HG03025 (cell line): Measurements from ENCODE around the gene MEPE.
A peak's percentile ranks its signal among the peaks of the same experiment; 100 is the strongest.

ENCODE experiments used
- ATAC-seq: cut with Tn5 transposase; IDR thresholded peaks from one replicate; pipeline ENCODE4 v1.9.1; 2021; ENCODE audit warnings: mild to moderate bottlenecking, moderate library complexity; ENCODE audit not compliant: unreplicated experiment, low FRiP score

The MEPE gene

DNA sequence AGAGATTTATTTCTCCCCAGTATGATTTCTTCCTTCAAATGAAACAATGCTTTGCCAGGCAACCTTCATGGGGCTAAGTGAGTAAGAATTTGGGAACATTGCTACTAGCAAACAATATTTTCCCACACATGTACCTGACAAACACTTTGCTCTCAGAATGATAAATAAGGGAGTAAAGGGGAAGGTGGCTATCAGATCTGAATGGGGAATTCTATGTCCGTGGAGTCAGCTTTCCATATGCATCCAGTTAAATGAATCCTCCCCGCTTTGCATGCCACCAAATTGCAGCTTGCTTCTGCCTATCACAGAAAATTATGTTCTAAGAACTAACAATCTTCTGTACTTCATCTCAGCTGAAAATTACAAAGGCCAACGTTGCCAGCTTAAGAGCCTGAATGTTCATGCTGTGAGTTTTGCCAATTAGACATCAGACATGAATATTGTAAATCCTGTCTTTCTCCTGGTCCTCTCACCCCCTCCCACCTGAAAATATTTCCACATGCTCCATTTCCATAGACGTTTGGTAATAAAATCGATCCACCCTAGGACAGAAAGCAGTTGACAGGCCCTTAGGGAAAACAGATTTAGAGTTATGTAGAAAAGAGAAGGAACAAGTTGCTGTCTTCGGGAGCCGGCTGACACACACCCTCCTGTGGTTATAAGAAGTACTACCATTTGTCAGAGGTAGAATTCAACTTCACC, 6.3 kb downstream of the MEPE start:
- no peak for ATAC-seq

DNA sequence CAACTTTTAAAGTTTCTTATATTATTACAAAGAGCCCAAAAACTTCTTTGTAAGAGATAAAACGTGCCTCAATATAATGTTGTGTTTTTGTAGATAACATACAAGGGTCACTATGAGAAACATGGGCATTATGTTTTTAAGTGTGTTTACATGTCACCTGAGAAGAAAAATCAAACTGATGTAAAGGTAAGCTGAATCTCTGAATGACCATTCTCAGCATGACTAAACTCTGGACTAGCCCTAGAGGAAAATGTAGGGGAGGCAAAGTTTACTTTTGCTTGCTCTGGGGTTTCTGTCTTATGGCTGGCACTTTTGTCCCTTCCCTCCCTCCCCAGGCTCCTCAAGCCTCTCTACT, 6.8 kb downstream of the MEPE start:
- no peak for ATAC-seq

DNA sequence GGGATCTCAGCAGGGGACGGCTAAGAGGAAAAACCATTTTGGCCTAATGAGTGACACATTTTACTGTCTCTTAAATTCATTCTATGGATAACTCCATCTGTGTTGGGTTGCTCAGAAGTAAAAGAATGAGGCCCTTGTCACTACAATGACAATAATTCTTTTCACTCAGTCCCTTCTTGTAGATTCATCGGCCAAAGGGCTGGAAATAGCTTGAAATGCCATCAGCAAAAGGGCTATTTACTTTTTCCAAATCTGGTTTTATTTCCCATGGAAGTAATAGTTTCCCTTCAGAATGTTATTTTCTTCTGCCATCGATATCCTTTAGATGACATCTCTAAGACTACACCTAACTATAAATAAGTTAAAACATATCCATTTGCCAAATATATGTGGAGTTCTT, 7.4 kb downstream of the MEPE start:
- no peak for ATAC-seq

DNA sequence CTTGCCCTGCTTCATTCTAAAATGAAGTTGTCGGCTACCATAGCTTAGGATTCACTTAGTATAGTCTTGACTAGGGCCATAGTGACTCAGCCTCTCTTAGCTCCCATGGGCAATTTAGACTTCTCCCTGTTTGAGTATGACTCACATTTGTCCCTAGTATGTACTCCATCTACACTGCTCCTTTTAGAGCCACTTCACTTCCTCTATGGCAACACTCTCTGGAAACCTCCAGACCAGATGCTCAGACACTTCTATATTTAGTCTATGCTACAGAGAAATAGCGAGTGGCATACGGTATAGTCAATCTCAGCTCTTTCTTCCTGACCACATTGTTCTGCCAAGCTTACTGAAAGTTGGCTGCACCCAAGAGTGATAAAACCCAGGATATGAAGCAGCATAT, 11.2 kb downstream of the MEPE start:
- no peak for ATAC-seq

DNA sequence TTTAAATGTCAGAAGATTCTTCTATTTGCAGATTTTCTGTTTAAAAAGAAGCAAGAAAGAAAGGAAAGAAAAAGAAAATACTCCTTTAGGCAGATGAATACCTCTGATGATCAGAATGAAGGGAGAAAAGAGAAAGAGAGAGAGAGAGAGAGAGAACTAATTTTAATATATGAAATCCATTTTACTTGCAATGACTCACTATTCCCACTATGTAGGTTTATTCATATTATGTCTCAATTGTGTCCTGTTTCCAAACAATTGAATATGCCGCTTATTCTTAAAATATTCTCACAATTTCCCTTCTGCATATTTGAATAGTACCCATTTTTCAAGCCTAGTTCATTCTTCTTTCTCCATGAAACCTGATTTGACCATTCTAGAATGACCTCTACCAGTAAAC, 11.7 kb downstream of the MEPE start:
- ATAC-seq: no peak

DNA sequence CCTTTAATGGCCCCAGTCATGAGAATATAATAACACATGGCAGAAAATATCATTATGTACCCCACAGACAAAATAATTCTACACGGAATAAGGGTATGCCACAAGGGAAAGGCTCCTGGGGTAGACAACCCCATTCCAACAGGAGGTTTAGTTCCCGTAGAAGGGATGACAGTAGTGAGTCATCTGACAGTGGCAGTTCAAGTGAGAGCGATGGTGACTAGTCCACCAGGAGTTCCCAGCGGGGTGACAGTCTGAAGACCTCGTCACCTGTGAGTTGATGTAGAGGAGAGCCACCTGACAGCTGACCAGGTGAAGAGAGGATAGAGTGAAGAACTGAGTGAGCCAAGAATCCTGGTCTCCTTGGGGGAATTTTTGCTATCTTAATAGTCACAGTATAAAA, 13.5 kb downstream of the MEPE start:
- no peak for ATAC-seq

DNA sequence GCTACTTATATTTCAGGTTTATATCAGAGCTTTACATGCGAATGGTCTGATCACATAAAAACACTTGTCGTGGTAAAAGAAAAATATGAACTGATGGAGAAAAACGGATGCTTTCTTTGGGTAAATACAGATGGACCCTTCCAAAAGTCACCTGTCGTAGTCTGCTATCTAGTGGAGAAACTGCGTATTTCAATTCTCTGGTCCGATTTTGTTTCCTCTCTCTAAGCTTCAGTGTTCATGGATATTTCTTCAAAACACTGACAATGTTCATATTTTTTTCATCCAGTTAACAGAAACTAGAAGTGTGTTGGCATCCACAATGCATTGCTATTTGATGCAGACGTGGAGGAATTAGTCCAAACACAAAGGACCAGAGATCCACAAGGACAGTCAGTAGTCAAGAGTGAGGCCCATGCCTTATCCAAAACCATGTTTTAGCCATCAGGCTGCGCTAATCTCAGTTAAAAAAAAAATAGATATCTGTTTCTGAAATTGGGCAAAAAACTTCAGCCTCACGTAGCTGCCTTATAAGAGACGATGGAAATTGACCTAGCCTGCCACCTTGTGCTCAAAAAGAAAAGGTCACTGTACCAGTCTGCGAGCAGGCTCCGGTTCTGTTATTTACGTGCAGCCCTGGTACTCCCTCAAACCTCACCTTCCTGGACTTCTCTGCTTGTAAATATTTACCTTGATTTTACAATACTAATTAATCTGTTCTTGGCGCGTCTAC, 16.0 kb downstream of the MEPE start:
- peak; percentile 92 for ATAC-seq

DNA sequence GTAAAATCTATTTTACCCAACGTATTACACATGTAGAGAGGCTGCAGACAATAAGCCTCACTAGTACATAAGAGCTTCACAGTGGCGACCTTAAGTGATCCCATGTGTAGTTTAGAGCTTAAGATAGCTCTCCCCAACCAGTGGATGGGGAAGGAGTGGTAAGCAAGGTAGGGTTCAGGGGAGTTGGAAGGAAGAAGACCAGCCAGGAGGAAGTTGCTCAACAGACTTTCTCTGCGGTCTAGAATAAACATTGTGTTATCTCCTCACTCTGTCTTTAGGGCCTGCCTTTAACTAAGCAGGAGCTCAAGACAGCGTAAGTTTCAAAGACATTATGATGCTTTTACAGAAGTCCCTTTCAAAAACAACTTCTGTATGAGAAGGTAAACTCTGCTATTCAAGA, 16.8 kb downstream of the MEPE start:
- no peak for ATAC-seq

DNA sequence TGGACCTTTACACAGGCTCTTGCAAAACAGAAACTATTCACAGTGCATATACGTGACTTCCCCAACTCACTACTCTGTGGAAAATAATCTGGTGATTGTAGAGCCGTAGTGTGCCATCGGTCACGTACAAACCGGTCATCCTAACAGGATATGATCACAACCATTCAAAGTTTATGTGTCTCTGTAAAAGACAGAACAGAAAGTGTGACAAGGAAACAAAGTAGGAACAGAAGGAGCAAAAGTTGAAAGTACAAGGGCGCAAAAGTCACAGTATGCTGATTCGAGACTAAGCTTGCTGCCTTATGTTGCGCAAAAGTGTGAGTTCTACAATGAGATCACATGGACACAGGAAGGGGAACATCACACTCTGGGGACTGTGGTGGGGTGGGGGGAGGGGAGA, 18.6 kb downstream of the MEPE start:
- no peak for ATAC-seq

DNA sequence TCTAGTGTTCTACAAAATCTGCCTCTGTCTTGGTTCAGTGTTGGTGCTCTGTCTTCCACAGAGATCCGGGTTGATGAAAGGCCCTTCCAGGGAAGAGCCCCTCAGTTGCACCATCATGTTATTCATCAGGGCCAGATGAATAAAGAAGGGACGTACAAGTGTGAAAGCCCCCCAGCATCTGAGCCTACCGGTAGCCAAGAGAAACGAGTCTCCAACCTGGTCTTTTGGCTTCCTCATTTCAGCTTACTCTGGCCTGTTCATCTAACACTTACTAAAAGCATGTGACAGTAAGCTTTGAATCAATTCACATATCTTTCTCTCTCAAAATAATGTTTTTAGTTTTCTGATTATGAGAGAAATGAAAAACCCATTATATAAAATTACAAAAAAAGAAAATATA, 19.2 kb downstream of the MEPE start:
- no peak for ATAC-seq

DNA sequence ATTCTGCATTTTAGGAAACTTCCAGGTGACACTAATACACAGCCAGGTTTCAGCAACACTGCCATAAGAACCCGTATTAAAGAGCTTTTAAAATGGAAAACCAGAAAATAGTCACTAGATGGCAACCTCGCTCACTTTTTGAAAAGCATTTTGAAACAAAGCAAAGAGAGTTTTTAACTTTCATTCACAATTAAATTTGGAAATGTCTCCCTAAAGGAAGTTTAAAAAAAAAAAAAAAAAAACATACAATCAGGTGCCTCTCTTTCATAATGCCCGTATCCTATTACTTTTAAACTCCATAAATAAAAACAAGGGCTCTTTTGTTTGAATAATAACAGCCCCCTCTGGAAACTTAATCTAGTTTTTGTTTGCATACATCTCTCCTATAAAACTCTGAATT, 20.3 kb downstream of the MEPE start:
- no peak for ATAC-seq

DNA sequence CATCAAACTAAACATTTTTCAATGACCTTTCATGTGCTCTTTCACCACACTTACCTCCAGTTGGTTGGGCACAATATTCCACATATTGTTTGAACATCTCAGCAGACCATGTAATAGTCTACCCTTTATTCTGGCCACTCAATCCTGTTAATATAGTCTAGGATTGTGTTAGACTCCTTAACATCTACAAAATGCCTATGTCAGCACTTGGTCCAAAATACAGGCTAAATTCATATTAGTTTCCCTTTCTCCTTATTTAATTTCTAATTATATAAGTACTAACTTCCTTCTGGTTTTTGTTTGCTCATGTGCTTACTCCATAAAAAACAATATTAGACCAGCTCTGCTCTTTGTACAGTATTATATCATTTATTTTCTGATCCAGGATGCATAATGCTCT, 21.1 kb downstream of the MEPE start:
- ATAC-seq: no peak

DNA sequence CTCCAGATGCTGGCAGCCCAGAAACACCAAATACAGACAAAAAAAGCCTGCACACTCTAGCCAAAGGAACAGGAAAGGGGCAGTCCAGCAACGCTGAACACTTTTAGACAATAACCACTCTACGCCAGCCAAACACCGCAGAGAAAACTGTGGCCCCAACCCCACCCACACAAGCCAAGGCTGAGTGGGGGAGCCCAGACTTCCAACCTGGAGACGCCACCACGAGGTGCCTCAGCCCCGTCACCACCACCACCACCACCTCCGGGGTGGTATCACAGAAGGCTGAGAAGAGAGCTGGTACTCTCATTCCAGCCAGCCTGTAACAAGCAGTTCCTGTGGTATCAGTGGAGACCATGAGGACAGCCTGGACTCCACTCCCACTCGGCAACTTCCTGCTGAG, 22.8 kb downstream of the MEPE start:
- ATAC-seq: no peak

DNA sequence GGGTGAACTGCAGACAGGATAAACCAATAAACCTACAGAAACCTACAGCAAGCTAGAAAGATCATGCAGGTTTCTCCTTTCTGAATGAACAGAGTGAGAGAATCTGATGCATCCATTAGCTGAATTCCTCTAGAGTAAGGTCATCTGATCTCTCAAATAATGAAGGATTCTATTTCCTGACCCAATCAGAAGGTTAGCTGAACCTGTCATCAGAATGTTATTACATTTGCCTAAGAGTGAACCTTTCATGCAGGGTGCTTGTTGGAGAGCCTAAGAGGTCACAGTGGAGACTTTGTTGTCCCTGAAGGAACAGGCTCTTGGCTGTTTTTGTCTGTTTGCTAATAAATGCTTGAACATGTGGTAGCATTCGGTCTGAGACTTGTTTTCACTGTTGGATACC, 24.0 kb downstream of the MEPE start:
- no peak for ATAC-seq

DNA sequence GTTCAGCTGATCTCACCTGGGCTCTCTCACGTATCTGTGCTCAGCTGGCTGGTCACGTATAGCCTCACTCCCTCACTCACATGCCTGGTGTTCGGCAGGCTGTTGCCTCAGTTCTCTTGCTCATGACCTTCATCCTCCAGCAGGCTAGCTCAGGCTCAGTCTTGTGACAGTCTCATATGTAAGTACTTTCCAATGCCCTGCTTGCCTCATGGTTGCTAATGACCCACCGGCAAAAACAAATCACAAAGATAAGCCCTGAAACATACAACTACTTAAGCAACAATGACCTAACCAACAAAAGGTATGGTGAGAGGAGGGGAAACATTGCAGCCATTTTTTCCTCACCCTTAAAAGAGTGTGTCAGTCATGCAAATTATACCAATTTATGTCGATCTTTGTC, 25.0 kb downstream of the MEPE start:
- no peak for ATAC-seq

DNA sequence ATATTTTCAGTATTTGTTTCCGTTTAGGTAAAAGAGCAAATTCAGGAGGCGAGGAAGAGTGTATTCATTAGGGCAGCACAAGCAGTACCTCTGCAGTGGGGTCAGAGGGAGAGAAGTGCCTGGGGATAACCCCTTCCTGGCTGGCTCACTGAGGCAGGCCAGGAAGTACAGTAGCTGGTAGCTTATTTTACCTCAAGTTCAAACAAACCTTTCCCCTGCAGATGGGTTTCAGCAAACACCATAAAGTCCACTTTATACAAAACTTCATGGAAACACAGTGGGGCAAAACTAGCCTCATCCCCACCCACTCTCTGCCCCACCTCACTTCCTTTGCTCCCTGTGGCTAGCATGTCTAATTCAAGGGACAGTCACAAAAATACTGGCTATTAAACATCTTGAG, 29.5 kb downstream of the MEPE start:
- ATAC-seq: no peak

DNA sequence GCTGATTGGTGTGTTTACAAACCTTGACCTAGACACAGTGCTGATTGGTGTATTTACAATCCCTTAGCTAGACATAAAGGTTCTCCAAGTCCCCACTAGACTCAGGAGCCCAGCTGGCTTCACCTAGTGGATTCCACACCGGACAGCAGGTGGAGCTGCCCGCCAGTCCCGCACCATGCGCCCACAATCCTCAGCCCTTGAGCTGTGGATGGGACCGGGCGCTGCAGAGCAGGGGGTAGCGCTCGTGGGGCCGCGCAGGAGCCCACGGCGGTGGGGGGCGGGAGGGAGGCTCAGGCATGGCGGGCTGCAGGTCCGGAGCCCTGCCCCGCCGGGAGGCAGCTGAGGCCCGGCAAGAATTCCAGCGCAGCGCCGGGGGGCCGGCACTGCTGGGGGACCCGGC, 30.7 kb downstream of the MEPE start:
- no peak for ATAC-seq

DNA sequence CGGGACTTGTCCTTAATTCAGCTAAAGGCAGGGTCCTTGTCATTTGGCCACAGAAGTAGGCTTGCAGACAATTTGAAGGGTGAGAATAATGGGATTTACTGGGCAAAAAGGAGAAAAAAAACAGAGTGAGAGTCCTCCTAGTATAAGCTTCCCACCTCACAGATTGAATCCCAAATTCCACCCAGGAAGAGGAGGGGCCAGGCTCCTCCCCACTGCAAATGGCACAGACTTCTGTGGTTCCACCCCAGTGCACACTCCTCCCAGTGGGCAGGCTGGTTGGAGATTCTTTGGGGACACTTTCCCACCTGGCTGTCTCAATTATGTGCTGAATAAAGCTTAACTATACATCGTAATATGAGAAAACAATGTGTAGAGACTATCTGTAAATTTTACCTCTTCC, 31.6 kb downstream of the MEPE start:
- no peak for ATAC-seq

DNA sequence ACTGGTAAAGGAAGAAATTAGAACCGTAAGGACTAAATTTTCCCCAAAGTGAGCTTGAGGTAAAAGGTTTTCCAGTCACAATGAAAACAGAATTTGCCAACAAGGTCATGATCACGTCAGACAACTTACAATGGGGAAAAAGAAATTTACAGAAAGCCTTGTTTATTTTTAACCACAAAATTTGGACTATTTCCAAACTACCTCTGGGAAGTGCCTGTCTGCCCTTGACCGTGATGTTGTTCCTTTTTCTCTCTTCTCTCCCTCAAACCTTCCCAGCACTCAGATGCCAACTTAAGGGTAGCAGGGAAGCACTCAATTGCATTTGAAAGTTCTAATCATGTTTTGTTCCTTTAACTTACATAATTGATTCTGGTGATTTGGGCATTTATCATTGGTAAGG, 32.5 kb downstream of the MEPE start:
- no peak for ATAC-seq

DNA sequence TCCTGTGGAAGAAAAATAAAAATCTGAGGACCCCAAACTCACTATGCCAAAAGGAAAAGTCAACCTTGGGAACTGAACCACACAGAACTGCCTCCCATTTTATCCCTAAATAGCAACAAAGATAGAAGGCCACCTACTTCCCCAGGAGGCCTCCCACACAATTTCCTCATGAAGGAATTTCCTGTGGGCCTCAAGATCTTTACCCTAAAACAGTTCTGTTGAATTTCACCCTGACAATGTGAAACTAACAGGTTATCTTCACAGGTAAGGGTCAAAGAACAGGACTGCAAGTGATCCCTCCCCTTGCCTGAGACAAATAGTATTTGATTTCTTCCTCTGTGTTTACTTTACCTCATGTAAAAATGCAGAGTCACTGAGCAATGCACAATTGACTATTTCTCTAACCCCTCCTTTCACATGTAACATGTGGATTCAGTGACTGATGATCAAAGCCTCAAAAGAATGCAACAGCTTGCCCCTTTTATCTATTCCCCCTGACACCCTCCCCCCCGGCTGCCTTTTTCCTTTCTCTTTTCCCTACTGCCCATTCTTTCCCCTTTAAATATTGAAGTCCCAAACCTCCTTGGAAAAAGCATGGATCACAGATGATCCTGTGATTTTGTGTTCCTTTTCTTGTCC, 33.3 kb downstream of the MEPE start:
- ATAC-seq: no peak

DNA sequence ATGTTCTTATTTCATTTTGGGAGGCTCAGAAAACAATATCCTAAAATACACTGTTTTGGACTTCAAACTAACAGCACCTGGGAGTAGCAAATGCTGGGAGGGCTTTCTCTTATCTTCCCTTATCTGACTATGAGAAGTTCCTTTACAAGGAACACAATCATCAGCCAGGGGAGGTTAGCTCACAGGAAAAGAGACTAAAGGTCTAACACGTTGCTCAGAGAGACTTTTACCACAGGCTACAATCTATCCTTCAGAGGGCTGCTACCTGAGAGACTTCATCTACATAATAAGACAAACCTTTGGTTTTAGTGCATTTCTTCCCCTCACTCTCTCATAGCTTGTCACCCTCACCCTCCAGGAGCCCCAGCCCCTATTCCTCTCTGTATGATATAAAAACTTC, 35.8 kb downstream of the MEPE start:
- ATAC-seq: no peak

DNA sequence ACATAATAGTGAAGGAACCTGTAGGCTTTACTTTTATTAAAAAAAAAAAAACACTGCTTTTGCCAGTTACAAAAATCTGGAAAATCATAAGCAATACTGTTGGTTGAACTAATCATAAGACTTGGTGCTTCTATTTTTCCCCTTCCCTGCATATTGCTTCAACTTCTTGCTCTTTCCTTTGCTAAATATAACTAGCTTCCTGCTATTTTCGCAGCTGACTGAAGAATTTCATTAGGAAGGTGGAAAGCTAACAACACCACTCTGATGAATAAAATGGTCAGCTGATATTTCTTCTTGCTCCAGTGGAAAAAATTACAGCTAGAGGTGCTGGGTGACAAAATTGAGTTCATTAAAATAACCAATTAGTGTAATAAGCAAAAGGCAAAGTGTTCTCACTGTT, 39.3 kb downstream of the MEPE start:
- no peak for ATAC-seq
